NCI-H82 (cell line): ENCODE measurements around the gene ACTC1.

Source experiments
- DNase-seq: peaks from one replicate; lab custom pipeline; 2025; lab: John Stamatoyannopoulos, UW

The ACTC1 gene

DNA sequence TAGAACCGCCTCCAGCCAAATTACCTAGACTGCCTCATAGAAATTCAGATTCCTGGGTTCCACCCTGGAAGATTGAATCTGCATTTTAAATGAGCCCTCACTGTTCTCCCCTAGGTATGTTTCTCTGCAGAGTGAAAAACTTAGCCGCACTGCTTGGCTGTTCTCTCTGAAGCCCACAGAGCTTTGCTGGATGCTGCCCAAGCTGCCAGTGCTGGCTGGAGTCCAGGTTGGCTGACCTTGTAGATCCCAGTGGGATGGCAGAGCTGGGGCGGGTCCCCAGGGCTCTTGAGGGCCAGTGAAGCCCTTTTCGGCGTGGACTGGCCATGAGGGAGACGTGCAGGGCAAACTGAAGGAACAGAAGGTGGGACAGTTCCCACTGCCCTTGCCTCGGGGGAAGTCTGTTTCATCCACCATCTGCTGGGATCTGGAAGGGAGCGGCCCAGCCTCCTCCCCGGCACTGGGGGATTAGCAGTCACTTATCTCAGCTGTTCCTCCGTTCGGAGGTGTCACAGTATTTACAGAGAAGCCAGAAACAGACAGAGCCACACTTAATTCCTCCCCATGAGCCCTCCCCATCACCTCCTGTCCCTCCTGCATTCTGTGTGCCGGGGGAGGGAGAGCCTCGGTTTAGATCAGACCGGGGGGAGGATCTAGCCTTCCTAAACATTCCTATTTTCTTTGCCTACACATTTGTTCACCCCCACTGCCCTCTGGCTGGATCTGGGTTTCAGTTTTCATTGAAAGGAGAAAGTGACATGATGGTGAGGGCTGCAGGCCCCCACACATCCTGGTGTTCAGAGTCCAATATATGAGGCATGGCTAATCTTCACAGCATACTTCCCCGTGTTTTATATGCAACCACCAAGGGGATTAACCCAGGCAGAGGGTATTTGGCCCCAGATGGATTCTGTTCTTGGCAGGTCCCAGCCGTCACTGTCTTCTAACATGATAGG, 4.1 kb upstream of the ACTC1 start:
- peak; percentile 99 for DNase-seq

- no peak for DNase-seq
These were observed 1.6 kb upstream of the ACTC1 start for GRCh38 chr15:34796847-34797435.

GRCh38 chr15:34794590-34795206, 651 bp downstream of the ACTC1 start:
- DNase-seq, result no peak

DNA sequence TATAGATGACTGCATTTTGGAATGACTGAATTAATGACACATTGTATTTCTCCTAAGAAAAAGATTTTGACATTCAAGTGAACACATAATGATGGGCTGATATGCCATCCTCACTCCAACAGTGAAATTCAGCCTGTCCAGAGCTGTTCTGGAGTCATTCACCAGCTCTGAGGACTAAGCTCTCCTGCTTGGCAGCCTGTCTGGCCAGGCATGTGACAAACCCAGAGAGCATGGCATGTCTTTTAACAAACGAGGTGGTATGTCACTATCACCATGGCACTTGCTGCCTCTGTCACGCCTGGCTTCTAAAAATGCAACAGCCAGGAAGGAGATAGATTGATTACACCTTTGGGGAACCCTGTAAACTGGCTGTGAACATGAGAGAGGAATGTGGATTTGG, 1.4 kb downstream of the ACTC1 start:
- no peak for DNase-seq

DNA sequence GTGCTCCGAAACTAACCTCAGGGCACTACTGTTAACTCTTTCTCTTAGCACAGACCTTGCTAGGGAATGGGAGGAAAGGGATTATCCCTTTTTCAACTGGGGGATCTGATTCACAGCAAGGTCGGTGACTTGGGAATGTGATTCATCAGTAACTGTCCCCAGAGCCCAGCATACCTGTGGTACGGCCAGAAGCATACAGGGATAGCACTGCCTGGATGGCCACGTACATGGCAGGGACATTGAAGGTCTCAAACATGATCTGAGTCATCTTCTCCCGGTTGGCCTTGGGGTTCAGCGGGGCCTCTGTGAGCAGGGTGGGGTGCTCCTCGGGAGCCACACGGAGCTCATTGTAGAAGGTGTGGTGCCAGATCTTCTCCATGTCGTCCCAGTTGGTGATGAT, 2.3 kb downstream of the ACTC1 start:
- no peak for DNase-seq

DNA sequence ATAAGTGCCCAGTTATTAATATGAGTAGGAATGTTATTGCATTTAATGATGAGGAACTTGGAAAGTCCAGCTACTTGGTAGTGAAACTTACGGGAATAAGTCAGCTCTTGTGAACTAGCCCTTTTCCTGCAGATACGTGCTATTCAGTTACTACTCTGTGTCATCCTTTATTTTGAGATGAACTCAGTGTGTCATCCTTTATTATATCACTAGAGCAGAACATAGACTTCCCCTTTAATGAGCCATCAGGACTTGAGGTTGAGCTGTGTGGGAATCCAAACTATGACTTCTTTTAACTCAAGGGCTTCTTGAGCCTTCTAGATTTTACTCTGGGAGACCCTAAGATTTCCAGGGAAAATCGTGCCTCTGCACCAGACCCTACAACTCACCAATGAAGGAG, 3.6 kb downstream of the ACTC1 start:
- DNase-seq, result no peak

DNA sequence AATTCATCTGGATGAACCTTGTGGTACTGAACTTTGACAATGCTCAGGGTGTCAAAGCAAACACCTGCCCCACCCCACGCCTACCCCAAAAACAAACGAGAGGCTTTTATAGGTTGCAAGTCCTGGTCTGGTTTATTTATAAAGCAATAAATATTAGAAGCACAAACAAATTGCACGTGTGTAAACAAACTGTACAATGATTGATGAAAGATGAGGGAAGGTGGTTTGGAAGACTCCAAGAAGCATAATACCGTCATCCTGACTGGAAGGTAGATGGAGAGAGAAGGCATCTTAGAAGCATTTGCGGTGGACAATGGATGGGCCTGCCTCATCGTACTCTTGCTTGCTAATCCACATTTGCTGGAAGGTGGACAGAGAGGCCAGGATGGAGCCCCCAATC, 5.2 kb downstream of the ACTC1 start:
- no peak for DNase-seq

DNA sequence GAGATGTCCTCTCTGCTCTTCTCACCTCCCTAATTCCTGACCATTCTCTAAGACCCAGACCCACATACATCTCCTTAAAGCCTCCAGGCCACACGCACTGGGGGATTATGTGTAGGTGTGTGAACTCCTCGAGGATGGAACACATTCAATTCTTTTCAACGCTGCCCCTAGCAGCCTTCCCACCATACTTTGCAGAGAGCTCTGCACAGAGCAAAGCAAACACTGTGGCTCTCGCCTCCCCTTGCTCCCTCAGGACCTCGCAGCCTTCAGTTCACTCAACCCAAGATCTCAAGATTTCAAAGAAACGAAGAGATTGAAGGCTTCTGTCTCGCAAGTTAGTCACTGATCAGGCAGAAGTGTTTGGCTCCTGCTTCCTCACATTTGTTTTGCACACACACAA, 6.0 kb downstream of the ACTC1 start:
- peak; percentile 5 for DNase-seq

- peak; percentile 4 for DNase-seq
These were observed 9.1 kb downstream of the ACTC1 start for GRCh38 chr15:34786206-34786605.

DNA sequence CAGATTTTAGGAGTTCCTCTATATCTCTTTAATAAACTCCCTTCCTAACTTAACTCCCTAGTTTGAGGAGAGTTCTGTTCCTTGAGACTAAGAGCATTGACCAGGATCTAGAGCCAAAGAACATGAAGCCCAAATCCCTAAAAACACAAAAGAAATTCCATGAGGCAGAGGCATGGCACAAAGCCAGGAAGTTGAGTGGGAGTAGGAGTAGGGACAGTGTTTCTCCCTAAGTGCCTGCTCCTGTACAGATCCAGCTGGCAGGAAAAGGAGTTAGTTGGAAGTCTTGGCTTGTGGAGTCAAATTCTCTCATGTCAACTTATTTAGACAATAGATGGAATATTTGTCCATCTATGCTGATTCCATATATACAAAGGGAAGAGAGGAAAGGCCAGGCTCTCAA, 11.4 kb downstream of the ACTC1 start:
- peak; percentile 19 for DNase-seq

DNA sequence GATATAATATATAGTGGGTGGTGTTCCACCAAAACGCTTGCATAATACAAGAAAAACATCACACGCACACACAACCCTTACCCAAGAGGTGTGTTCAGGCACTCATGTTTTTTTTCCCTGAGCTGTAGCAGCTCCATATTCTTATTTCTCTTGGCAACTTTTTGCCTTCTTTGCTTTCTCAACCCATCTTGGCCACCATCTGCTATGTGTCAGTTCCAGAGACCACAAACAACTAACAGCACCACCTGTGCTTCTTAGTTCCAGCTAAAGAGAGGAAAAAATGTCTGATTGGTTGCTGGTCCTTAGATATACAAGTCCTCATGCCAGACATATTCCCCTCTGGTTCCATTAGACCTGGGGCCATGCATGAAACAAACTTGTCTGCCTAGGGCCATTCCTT, 11.9 kb downstream of the ACTC1 start:
- DNase-seq, result no peak

- no peak for DNase-seq
These were observed 12.4 kb downstream of the ACTC1 start for GRCh38 chr15:34782901-34783300.

- no peak for DNase-seq
These were observed 14.6 kb downstream of the ACTC1 start for GRCh38 chr15:34780725-34781124.

- no peak for DNase-seq
These were observed 18.7 kb downstream of the ACTC1 start for GRCh38 chr15:34776606-34777105.

- no peak for DNase-seq
These were observed 21.4 kb downstream of the ACTC1 start for GRCh38 chr15:34773917-34774316.

DNA sequence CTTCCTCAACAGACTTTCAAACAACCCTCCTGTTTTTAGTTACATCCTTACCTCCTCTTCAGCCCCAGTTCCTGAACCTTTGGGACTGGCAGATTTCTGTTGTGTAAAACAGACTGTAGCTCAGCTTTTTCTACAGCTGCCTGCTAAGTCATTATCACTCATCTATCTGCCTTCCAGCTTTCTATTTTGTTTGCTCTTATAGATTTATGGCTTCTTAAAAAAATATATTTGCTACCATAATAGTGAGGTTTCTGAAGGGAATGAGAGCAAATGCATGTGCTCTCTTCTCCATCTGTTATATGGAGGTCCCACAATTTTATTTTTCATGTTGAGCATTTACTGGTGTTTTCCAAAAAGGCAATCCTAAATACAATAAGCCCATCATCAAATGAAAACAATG, 22.3 kb downstream of the ACTC1 start:
- DNase-seq, result no peak

- DNase-seq, result no peak
These were observed 23.0 kb downstream of the ACTC1 start for GRCh38 chr15:34772312-34772711.

DNA sequence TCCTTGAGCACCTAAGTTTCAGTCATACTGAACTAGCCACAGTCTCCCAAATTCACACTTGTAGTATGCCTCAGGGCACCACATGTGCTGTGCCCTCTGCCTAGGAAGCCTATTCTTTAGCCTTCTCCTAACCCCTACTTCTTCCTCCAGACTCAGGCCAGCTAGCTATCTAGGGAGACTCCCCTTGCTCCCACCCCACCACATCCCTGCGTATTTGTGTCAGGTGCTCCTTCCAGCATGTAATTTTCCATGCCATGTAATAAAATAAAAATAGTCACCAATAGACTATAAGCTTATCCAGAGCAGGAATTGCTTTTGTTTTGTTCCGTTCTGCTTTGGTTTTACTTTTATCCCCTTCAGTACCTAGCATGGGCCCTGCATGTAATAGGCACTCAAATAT, 25.6 kb downstream of the ACTC1 start:
- DNase-seq, result no peak

DNA sequence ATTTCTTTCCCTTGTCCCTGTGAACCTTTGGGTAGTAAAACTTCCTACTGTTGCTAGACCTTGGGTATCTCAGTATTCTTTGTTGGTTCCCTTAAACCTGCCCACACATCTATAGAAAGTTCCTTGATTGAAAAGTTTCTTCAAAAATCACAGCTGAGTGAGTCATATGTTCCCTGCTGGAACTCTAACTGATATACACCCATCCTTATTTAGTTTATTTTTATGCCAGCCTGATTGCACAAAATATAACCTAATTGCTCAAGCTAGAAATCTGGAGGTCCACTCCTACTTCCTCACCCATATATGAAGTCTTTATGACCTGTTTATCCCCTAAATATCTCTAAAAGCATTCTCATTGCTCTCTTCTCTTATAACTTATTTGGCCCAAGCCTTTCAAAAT, 26.8 kb downstream of the ACTC1 start:
- no peak for DNase-seq

DNA sequence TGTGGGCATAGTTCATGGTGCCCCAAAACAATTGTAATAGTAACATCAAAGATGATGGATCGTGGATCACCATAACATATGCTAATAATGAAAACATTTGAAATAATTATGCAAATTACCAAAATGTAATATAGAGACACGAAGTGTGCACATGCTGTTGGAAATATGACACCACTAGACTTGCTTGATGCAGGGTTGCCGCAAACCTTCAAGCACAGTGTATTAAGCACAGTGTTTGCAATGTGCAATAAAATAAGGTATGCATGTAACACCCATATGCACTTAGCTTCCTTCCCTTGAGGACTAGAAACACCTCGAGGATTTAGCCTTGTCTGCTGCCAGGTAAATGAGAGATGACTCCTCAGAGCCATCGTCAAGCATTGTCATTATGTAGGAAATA, 29.6 kb downstream of the ACTC1 start:
- DNase-seq, result no peak

GRCh38 chr15:34760909-34761308, 34.4 kb downstream of the ACTC1 start:
- DNase-seq, result peak; percentile 87

DNA sequence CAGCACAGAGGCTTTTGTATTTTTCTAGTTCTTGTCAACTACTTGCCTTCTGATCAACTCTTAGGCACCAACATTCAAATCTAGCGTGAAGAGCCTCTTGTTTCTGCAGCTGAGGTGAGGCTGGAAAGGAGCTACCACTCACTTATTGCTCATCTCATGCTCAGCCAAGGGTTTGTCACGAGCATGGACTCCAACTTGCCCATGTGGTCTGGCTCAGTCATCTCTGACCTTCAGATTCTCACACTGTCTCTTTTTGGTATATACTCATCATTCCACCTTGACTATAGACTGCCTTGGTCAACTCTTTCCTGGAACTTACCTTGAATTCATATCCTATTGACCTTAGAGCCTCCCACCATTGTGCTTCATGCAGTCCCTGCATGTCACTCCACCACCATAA, 35.4 kb downstream of the ACTC1 start:
- no peak for DNase-seq

DNA sequence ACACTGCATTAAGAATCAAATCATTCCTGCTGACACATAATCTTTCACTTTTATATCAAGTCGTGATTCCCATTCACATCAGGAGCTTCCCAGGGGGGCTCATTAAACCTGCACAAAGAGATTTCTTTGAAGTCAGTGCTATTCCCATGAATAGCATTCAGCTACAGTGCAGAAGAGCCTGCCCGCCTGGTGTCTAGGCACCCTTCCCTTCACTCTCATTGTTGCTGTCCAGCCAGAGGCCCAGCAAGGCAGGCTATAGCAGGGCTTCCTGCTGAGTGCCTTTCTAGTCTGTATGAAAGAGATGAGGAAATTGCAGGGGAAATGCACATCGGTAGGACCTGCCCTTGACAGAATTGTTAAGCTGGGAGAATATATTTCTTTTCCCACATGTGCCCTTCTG, 36.0 kb downstream of the ACTC1 start:
- DNase-seq, result peak; percentile 31
